Measurements from ENCODE around the gene ZNF608. TPM values are rescaled to one million over a fixed set of nuclear protein-coding genes. Genes with fewer than 3 reads are reported as not detected.

Gene ZNF608
- total and polyA plus RNA-seq, 9 of the 15 experiments (the other 6 are each of a cell fraction or from before 2014, with no cell fraction given): 0.38 to 1.5 (median 1.00) TPM

DNA sequence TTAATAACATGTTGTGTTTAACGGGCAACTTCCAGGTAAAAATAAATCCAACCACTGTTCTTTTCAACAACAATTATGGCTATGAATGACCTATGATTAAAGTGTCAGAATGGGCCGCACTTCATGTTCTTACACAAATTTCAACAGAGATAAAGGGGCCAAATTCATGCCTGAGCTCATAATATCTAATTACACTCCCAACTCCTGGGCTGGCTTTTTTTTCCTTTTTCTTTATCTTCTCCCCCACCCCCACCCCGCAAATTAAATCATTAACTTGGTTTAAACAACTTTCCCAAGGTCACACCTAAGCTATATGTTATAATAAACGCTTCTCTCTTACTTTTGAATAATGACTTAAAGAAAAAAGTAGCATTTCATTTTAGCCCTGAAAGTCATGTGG, 25.8 kb downstream of the ZNF608 start:
- H3K9me1 ChIP-seq (ENCODE audit: control insufficient read depth, insufficient read depth, low read length): no peaks in the 10 kb centered on the region
- BruUV-seq (replicated peaks): no TSS peak
- H3K4me3 ChIP-seq: no peak overlapping the region
- no peaks in the 10 kb centered on the region for H4K20me1 ChIP-seq (replicated peaks; ENCODE audit: control insufficient read depth, insufficient read depth, low read length)
- POLR2A ChIA-PET: no interaction called here
- no peak for ATAC-seq
- H3K79me2 ChIP-seq (ENCODE audit: control insufficient read depth, insufficient read depth, low read length): no peaks in the 10 kb centered on the region
- H3K4me2 ChIP-seq (ENCODE audit: insufficient read depth, low read length): no peak overlapping the region
- no peak for DNase-seq (ENCODE audit: extremely low read depth in 1 of 4, low spot score in 3 of 4)
- intact Hi-C loops (cut with micrococcal nuclease) (no loop called here), in situ Hi-C loops (cut with MboI) (no loop called here)
- FAIRE-seq: no peak
- CTCF ChIA-PET (ENCODE audit: low intra/inter-chr PET ratio): no interaction called here
- no peak for TF ChIP-seq TAF1 (IDR thresholded peaks at IDR 0.05; ENCODE audit: control insufficient read depth, extremely low read depth, insufficient read depth, low read length, severe bottlenecking)
- TF ChIP-seq, protein P1, sequence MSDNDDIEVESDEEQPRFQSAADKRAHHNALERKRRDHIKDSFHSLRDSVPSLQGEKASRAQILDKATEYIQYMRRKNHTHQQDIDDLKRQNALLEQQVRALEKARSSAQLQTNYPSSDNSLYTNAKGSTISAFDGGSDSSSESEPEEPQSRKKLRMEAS (CRISPR knock-in tag; IDR thresholded peaks at IDR 0.05): no peak
- no peak for TF ChIP-seq PURB (CRISPR knock-in tag; IDR thresholded peaks at IDR 0.05; ENCODE audit: low read depth)
- no peak for TF ChIP-seq SAP30 (IDR thresholded peaks at IDR 0.05; ENCODE audit: borderline replicate concordance, insufficient read depth, low read depth, low read length, poor library complexity, severe bottlenecking)
- no peak for TF ChIP-seq SMC3 (conservative IDR thresholded peaks at IDR 0.05; ENCODE audit: insufficient read depth, low read depth, low read length)
- no peak for TF ChIP-seq JUND (IDR thresholded peaks at IDR 0.05; ENCODE audit: borderline replicate concordance, low read depth, low read length)
- TF ChIP-seq JUND (tag; IDR thresholded peaks at IDR 0.05; ENCODE audit: borderline replicate concordance, low read depth, low read length): no peak
- TF ChIP-seq ZNF311 (CRISPR knock-in tag; IDR thresholded peaks at IDR 0.05): no peak
- H2AFZ ChIP-seq (ENCODE audit: low read depth, low read length): no peak overlapping the region
- H3K36me3 ChIP-seq (ENCODE audit: control insufficient read depth, insufficient read depth, low read length): no peaks in the 10 kb centered on the region
- H3K27ac ChIP-seq (ENCODE audit: extremely low read depth, low read depth, low read length): no peak overlapping the region
- no peaks in the 10 kb centered on the region for H3K27me3 ChIP-seq (ENCODE audit: control insufficient read depth in 2 of 2, insufficient read depth in 2 of 2, low read length in 2 of 2)
- H3K4me1 ChIP-seq (replicated peaks in 1 of 2; ENCODE audit: control insufficient read depth in 2 of 2, insufficient read depth in 2 of 2, low read length in 2 of 2): no peaks in the 10 kb centered on the region
- WGBS (ENCODE audit: insufficient coverage, low coverage, missing lambda C conversion rate): 31% methylated on average over 3 of the region's 4 CpGs
- H3K9me3 ChIP-seq (replicated peaks; ENCODE audit: control insufficient read depth, insufficient read depth, low read depth, low read length): no peaks in the 10 kb centered on the region
- no peak overlapping the region for H3K9ac ChIP-seq (ENCODE audit: insufficient read depth in 1 of 2, low read depth in 2 of 2, low read length in 2 of 2)
